K562 (cell line): ENCODE data around the gene TBX1. TPM values are rescaled to one million over a fixed set of nuclear protein-coding genes. Genes with fewer than 3 reads are reported as not detected.

Source experiments
- CAMTA2 ChIP-seq: fragments of 250-450 bp; sonication (Bioruptor Pico); conservative IDR thresholded peaks from 2 replicates; pipeline ENCODE4 v1.5.1; 2022
- CREB1 ChIP-seq, 2 experiments: sonication (generic) in 1 of 2; formaldehyde crosslinking in 1 of 2; IDR thresholded peaks; 2 replicates each; pipeline versions ENCODE4 v1.6.1 to v1.8.0; 2012 to 2022; ENCODE audit warnings: inconsistent platforms in 1 of 2, mild to moderate bottlenecking in 1 of 2, missing genetic modification reagents in 1 of 2, moderate library complexity in 1 of 2
- ETV6 ChIP-seq, 3 experiments: fragments of 150-350 bp in 1 of 3; sonication (generic) in 1 of 3; formaldehyde crosslinking in 1 of 3; IDR thresholded peaks; 2 replicates each; pipeline versions ENCODE4 v1.6.1 to v1.8.0; 2014 to 2022; ENCODE audit warnings: borderline replicate concordance in 2 of 3, low read depth in 2 of 3, antibody characterized with exemption in 1 of 3, low read length in 1 of 3, mild to moderate bottlenecking in 1 of 3, missing genetic modification reagents in 1 of 3
- GTF2A2 ChIP-seq: IDR thresholded peaks from 2 replicates; pipeline ENCODE4 v1.6.1; 2016; ENCODE audit warnings: mild to moderate bottlenecking, missing genetic modification characterization, missing compliant biosample characterization
- NR2F6 ChIP-seq: fragments of 450-650 bp; formaldehyde crosslinking; IDR thresholded peaks from 2 replicates; pipeline ENCODE4 v1.4.0; 2020; ENCODE audit warnings: mild to moderate bottlenecking
- NR3C1 ChIP-seq: sonication (generic); formaldehyde crosslinking; IDR thresholded peaks from 2 replicates; pipeline ENCODE4 v1.8.1; 2022; ENCODE audit warnings: missing genetic modification reagents
- PHB ChIP-seq: fragments of 250-450 bp; sonication (Bioruptor Pico); IDR thresholded peaks from 2 replicates; pipeline ENCODE4 v1.5.0; 2021
- POLR2A ChIP-seq: fragments of 450-650 bp; conservative IDR thresholded peaks from 2 replicates; pipeline ENCODE4 v1.6.1; 2016
- RBM14 ChIP-seq: fragments of 200-400 bp; formaldehyde crosslinking; IDR thresholded peaks from 2 replicates; pipeline ENCODE4 v1.6.1; 2018; ENCODE audit warnings: low read depth, mild to moderate bottlenecking, low read length, moderate library complexity, borderline replicate concordance; ENCODE audit not compliant: insufficient read depth
- SMARCE1 ChIP-seq: fragments of 450-650 bp; IDR thresholded peaks from 2 replicates; pipeline ENCODE4 v1.7.1; 2016; ENCODE audit warnings: mild to moderate bottlenecking
- TAF7 ChIP-seq: fragments of 450-650 bp; IDR thresholded peaks from 2 replicates; pipeline ENCODE4 v1.6.1; 2016; ENCODE audit warnings: missing genetic modification characterization, missing compliant biosample characterization
- ZNF311 ChIP-seq: fragments of 250-450 bp; sonication (Bioruptor Pico); IDR thresholded peaks from 2 replicates; pipeline ENCODE4 v1.4.0; 2020; ENCODE audit warnings: mild to moderate bottlenecking, moderate library complexity
- polyA plus RNA-seq, 8 experiments: library from polyadenylated mRNA; depleted of rRNA in 4 of 8; stranded (reverse) in 5 of 8; unstranded in 3 of 8; fragments of >200 nt; fragmentation: Nextera tagmentation in 2 of 8; fragmentation: Illumina TruSeq in 1 of 8; extraction: Ambion mirVana in 2 of 8; extraction: Trizol in 1 of 8; gene quantifications; 2 replicates each; pipeline versions ENCODE4 v1.2.1 to v1.2.3, GENCODE V29; 2011 to 2014; ENCODE audit warnings: inconsistent platforms in 1 of 8, missing spikeins in 1 of 8
- total RNA-seq, 7 experiments: library from RNA; depleted of rRNA in 6 of 7; stranded (reverse); fragments of >200 nt in 6 of 7; fragmentation: Illumina TruSeq in 2 of 7; extraction: Trizol in 2 of 7; gene quantifications; 2 replicates each; pipeline versions ENCODE4 v1.2.1 to v1.2.3, GENCODE V29; 2011 to 2021; ENCODE audit warnings: low replicate concordance in 1 of 7
- TF ChIP-seq, protein P1 (sequence below): IDR thresholded peaks from 2 replicates; pipeline ENCODE4 v1.6.1; 2014; ENCODE audit warnings: antibody characterized with exemption
- TF ChIP-seq, protein P2 (sequence below): sonication (generic); formaldehyde crosslinking; IDR thresholded peaks from 2 replicates; pipeline ENCODE4 v1.4.0; 2020; ENCODE audit warnings: mild to moderate bottlenecking, missing genetic modification reagents
- TF ChIP-seq, protein P3 (sequence below), 2 experiments: fragments of 450-650 bp; formaldehyde crosslinking in 1 of 2; IDR thresholded peaks; 2 replicates each; pipeline versions ENCODE4 v1.4.0 to v1.6.1; 2014 to 2020; ENCODE audit warnings: mild to moderate bottlenecking in 2 of 2, borderline replicate concordance in 1 of 2, low read depth in 1 of 2

TBX1 gene
- total and polyA plus RNA-seq, 9 of the 15 experiments (the other 6 are each of a cell fraction or from before 2014, with no cell fraction given), result 0.07 to 35.0 (median 3.9) TPM

DNA sequence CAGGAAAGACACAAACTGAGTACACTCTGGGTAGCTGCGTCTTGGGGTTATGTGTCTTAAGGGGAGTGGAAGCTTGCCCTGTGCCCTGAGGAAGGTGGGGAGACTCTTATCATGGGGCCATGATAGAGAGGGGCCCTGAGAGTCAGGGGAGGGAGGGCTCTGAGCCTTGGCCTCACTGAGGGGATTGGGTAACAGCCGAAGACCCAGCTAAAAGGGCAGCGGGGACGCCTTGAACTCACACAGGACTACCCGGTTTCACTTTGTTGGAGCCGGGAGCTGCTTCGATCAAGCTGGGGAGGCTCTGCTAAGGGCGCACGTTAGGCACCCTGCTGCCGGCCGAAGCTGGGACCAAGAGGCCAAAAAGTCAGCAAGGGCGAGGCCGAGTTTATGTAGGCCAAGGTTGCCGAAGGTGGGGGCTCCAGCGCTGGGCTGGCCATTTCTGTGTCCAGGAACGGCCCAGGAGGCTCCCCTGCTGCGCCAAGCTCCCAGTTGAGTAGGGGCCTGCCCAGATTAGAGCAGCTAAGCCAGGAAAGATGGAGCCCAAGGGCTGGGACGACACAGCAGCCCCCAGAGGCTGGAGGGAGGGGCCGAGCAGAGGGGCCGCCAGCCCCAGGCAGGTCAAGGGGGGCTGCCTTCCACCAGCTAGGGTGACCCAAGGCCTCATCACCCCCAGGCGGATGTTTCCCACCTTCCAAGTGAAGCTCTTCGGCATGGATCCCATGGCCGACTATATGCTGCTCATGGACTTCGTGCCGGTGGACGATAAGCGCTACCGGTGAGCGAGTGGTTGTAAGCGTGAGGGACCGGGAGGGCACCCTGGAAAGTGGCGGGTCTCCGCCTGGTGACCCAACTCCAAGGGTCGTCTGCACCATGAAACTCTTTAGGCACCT is 2.2 kb downstream of the TBX1 start (continued):
- TF ChIP-seq, protein P1, sequence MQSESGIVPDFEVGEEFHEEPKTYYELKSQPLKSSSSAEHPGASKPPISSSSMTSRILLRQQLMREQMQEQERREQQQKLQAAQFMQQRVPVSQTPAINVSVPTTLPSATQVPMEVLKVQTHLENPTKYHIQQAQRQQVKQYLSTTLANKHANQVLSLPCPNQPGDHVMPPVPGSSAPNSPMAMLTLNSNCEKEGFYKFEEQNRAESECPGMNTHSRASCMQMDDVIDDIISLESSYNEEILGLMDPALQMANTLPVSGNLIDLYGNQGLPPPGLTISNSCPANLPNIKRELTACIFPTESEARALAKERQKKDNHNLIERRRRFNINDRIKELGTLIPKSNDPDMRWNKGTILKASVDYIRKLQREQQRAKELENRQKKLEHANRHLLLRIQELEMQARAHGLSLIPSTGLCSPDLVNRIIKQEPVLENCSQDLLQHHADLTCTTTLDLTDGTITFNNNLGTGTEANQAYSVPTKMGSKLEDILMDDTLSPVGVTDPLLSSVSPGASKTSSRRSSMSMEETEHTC, result no peak
- TF ChIP-seq NR2F6 (CRISPR knock-in tag) (no peak), CAMTA2 (0 out of 2 replicates have a peak, but pooled peaks have one; percentile 32), SMARCE1 (0 out of 2 replicates have a peak, but pooled peaks have one; percentile 12), ETV6 (IDR thresholded peaks at IDR 0.05; ENCODE audit: borderline replicate concordance in 1 of 2, low read depth in 2 of 2, low read length in 1 of 2) (no peak), ETV6 (CRISPR knock-in tag; IDR thresholded peaks at IDR 0.05; ENCODE audit: borderline replicate concordance) (no peak), RBM14 (0 out of 2 replicates have a peak, but pooled peaks have one; percentile 77), ZNF311 (CRISPR knock-in tag) (no peak), NR3C1 (CRISPR knock-in tag) (no peak), GTF2A2 (no peak), CREB1 (IDR thresholded peaks at IDR 0.05) (no peak), CREB1 (CRISPR knock-in tag; IDR thresholded peaks at IDR 0.05) (no peak), POLR2A (no peak), TAF7 (tag) (no peak), PHB (CRISPR knock-in tag) (0 out of 2 replicates have a peak, but pooled peaks have one; percentile 48)
- TF ChIP-seq, protein P2, sequence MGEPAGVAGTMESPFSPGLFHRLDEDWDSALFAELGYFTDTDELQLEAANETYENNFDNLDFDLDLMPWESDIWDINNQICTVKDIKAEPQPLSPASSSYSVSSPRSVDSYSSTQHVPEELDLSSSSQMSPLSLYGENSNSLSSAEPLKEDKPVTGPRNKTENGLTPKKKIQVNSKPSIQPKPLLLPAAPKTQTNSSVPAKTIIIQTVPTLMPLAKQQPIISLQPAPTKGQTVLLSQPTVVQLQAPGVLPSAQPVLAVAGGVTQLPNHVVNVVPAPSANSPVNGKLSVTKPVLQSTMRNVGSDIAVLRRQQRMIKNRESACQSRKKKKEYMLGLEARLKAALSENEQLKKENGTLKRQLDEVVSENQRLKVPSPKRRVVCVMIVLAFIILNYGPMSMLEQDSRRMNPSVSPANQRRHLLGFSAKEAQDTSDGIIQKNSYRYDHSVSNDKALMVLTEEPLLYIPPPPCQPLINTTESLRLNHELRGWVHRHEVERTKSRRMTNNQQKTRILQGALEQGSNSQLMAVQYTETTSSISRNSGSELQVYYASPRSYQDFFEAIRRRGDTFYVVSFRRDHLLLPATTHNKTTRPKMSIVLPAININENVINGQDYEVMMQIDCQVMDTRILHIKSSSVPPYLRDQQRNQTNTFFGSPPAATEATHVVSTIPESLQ (CRISPR knock-in tag), result no peak
- TF ChIP-seq, protein P3, sequence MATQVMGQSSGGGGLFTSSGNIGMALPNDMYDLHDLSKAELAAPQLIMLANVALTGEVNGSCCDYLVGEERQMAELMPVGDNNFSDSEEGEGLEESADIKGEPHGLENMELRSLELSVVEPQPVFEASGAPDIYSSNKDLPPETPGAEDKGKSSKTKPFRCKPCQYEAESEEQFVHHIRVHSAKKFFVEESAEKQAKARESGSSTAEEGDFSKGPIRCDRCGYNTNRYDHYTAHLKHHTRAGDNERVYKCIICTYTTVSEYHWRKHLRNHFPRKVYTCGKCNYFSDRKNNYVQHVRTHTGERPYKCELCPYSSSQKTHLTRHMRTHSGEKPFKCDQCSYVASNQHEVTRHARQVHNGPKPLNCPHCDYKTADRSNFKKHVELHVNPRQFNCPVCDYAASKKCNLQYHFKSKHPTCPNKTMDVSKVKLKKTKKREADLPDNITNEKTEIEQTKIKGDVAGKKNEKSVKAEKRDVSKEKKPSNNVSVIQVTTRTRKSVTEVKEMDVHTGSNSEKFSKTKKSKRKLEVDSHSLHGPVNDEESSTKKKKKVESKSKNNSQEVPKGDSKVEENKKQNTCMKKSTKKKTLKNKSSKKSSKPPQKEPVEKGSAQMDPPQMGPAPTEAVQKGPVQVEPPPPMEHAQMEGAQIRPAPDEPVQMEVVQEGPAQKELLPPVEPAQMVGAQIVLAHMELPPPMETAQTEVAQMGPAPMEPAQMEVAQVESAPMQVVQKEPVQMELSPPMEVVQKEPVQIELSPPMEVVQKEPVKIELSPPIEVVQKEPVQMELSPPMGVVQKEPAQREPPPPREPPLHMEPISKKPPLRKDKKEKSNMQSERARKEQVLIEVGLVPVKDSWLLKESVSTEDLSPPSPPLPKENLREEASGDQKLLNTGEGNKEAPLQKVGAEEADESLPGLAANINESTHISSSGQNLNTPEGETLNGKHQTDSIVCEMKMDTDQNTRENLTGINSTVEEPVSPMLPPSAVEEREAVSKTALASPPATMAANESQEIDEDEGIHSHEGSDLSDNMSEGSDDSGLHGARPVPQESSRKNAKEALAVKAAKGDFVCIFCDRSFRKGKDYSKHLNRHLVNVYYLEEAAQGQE (IDR thresholded peaks at IDR 0.05; ENCODE audit: borderline replicate concordance), result no peak
- TF ChIP-seq, protein P3 (CRISPR knock-in tag; IDR thresholded peaks at IDR 0.05; ENCODE audit: low read depth), result no peak
